Ishikawa (cell line): ENCODE measurements around the gene LEKR1.

ENCODE experiments used
- CREB1 ChIP-seq: IDR thresholded peaks from 2 replicates; pipeline ENCODE4 v1.6.1; 2012; ENCODE audit warnings: low read depth
- EGR1 ChIP-seq: IDR thresholded peaks from 2 replicates; pipeline ENCODE4 v1.6.1; 2012
- EP300 ChIP-seq: IDR thresholded peaks from 2 replicates; pipeline ENCODE4 v1.6.1; 2012; ENCODE audit warnings: borderline replicate concordance
- NFIC ChIP-seq: IDR thresholded peaks from 2 replicates; pipeline ENCODE4 v1.6.1; 2012
- REST ChIP-seq: IDR thresholded peaks from 2 replicates; pipeline ENCODE4 v1.6.1; 2012; ENCODE audit warnings: low read depth, mild to moderate bottlenecking
- TCF12 ChIP-seq: IDR thresholded peaks from 2 replicates; pipeline ENCODE4 v1.6.1; 2012; ENCODE audit warnings: low read depth
- TEAD4 ChIP-seq: IDR thresholded peaks from 2 replicates; pipeline ENCODE4 v1.6.1; 2012

- TF ChIP-seq NFIC (no peak), TEAD4 (no peak), EP300 (no peak), REST (no peak), CREB1 (no peak), TCF12 (no peak), EGR1 (no peak)
These were observed 94.2 kb downstream of the LEKR1 start for GRCh38 chr3:156920399-156920798.
